ENCODE data around the gene PLEKHM3. TPM values are rescaled to one million over a fixed set of nuclear protein-coding genes. Genes with fewer than 3 reads are reported as not detected.

Gene PLEKHM3
- polyA plus RNA-seq, 1 experiment, result 5.8 TPM

DNA sequence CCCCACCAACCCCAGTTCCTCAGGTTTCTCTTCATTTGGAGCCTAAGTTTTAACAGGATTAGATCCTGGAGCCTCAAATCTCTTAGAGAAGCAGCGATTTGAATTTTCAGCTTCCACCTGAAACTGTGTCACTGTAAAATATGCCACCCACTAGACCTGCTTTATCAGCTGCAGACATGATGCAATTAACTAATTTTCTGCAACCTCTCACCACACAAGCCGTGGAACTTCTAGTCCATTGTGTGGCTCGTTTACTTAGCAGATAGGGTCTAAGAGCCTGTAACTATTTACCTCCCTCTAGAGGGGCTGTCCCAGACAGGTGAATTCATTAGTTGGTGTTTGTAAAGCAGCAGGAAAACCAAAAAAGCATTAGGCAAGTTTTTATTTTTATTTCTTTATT, 224.1 kb downstream of the PLEKHM3 start:
- Histone ChIP-seq H3K4me3 (ENCODE audit: low read depth, low read length) (no peak overlapping the region), H3K36me3 (ENCODE audit: control insufficient read depth, insufficient read depth, low read length) (no peaks in the 10 kb centered on the region), H3K27me3 (ENCODE audit: control insufficient read depth, insufficient read depth, low read length) (no peaks in the 10 kb centered on the region; the same call in 1 of the 2 replicates)
- DNase-seq (ENCODE audit: low read depth), result no peak
- no peak for TF ChIP-seq CTCF (IDR thresholded peaks at IDR 0.05; ENCODE audit: insufficient read depth, low read depth, low read length)
- POLR2A ChIA-PET, result no interaction called here
- CTCF ChIA-PET, result no interaction called here

- no peak for DNase-seq (ENCODE audit: low read depth)
- no peaks in the 10 kb centered on the region; the same call in 1 of the 2 replicates for H3K27me3 ChIP-seq (ENCODE audit: control insufficient read depth, insufficient read depth, low read length)
- POLR2A ChIA-PET, result no interaction called here
- CTCF ChIA-PET, result no interaction called here
- no peaks in the 10 kb centered on the region for H3K36me3 ChIP-seq (ENCODE audit: control insufficient read depth, insufficient read depth, low read length)
- H3K4me3 ChIP-seq (ENCODE audit: low read depth, low read length), result no peak overlapping the region
- TF ChIP-seq CTCF (IDR thresholded peaks at IDR 0.05; ENCODE audit: insufficient read depth, low read depth, low read length), result no peak
Observed at GRCh38 chr2:207796585-207797350, 228.6 kb downstream of the PLEKHM3 start.

DNA sequence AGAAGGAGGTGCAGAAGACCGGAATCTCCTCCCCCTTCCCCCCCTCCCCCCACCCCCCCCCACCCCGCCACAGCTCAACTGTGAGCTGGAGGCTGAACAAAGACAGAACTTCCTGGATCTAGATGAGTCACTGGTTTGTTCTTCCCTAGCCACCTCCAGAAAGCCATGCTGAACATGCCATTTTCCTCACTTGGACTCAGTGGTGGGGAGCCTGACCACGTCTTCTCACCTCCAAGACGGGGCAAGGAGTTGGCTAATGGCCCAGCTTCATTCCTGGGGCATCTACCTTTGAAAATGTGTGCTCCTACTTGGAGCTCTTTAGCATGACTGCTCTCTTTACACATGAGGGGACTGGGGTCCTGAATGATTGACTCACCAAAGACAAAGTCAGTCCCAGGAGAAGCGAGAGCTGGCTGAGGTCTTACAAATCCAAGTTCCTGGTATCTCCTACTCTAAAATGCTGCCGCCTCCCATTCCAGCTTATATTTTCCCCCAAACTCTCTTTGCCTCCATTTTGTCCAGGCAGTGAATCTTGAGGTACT, 233.0 kb downstream of the PLEKHM3 start:
- DNase-seq (ENCODE audit: low read depth), result no peak
- Histone ChIP-seq H3K27me3 (ENCODE audit: control insufficient read depth, insufficient read depth, low read length) (no peaks in the 10 kb centered on the region), H3K36me3 (ENCODE audit: control insufficient read depth, insufficient read depth, low read length) (no peaks in the 10 kb centered on the region), H3K4me3 (ENCODE audit: low read depth, low read length) (no peak overlapping the region)
- no peak for TF ChIP-seq CTCF (IDR thresholded peaks at IDR 0.05; ENCODE audit: insufficient read depth, low read depth, low read length)
- ChIA-PET CTCF (interaction anchor here (0.6 to 1.9 kb wide), 3 partner anchors 14 to 180 kb away, joined by 3 to 5 read pairs (median 4); partner anchors contain the start of gene FZD5), POLR2A (no interaction called here)

GRCh38 chr2:207791579-207792243, 233.6 kb downstream of the PLEKHM3 start:
- CTCF ChIA-PET, result interaction anchor here (0.6 to 1.9 kb wide), 3 partner anchors 14 to 181 kb away, joined by 3 to 5 read pairs (median 4); partner anchors contain the start of gene FZD5

More at GRCh38 chr2:207791579-207792243, 233.6 kb downstream of the PLEKHM3 start:
- H3K27me3 ChIP-seq (ENCODE audit: control insufficient read depth, insufficient read depth, low read length), result no peaks in the 10 kb centered on the region
- no peaks in the 10 kb centered on the region for H3K36me3 ChIP-seq (ENCODE audit: control insufficient read depth, insufficient read depth, low read length)
- POLR2A ChIA-PET, result no interaction called here
- DNase-seq (ENCODE audit: low read depth), result no peak
- no peak for TF ChIP-seq CTCF (IDR thresholded peaks at IDR 0.05; ENCODE audit: insufficient read depth, low read depth, low read length)
- no peak overlapping the region for H3K4me3 ChIP-seq (ENCODE audit: low read depth, low read length)
